Stimulated activated CD8-positive, alpha-beta memory T cell treated with anti-CD3 and anti-CD28 coated beads, Interleukin-4, amount 100 ng/mL, for 24 hours (primary cell): ENCODE measurements around the gene RASA4B.
"Not testable (repeated sequence)": the region's sequence is repeated elsewhere in the genome, so short reads cannot be mapped to it uniquely, and the experiment has no call there.

ENCODE experiments used
- DNase-seq: peaks from one replicate; pipeline ENCODE4 v3.0.0-alpha.2; 2020; ENCODE audit warnings: low read depth

RASA4B gene

DNA sequence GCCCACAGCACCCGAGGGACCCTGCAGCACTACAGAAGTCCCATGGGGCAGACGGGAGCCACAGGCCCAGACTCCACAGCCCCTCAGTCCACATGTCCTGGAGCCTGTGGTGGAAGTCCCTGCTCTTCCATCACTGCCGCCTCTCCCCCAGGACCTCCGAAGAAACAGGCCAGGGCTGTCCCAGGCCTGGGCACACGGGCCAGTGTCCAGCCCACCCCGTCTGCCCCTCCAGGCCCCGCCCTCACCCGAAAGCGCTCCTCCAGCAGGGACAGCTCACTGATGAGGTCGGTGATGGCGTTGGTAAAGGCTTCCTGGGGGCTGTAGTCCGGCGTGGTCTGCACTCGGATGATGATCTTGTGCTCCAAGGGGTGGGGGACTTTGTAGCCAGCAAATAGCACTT is 43.5 kb downstream of the RASA4B start:
- DNase-seq: not testable (repeated sequence)

GRCh38 chr7:102473271-102473991 is 44.1 kb downstream of the RASA4B start:
- no peak for DNase-seq

- no peak for DNase-seq
Measured at GRCh38 chr7:102472126-102473041, 45.2 kb downstream of the RASA4B start.

DNA sequence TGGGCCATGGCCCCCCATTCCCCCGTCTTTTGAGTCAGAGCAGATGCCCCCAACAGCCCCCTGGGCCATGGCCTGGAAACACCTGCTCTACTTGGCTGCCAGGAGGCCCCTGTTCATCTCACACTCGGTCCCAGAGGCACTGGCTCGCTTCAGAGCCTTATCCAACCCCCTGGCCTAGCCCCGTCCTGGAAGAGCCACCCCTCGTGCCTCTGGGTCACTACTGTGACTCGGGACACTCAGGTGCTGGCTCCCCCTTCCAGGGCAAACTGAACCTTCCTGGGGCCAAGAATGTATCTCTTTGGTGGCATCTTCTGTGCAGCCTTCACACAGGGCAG is 45.8 kb downstream of the RASA4B start:
- no peak for DNase-seq

GRCh38 chr7:102469972-102470825 is 47.4 kb downstream of the RASA4B start:
- DNase-seq: no peak

DNA sequence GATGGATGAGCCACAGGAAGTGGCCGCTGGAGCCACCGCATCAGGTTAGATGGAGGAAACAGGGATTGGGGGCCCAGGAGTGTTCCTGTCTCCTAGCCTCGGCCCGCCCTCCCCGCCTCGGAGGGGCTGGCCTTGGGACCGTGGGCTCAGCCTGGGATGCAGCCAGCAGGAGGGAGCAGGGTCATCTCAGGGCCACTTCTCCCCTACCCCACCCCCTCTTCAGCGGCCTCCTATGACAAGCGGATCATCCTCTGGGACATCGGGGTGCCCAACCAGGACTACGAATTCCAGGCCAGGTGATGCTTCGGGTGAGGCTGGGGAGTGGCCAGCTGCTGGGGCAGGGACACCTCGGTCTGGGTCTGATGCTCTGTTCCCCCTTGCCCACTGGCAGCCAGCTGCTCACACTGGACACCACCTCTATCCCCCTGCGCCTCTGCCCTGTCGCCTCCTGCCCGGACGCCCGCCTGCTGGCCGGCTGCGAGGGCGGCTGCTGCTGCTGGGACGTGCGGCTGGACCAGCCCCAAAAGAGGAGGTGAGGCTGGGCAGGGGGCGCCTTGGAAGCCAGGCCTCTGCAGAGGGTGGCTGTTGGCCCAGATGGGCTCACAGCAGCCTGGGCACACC is 48.1 kb downstream of the RASA4B start:
- no peak for DNase-seq

GRCh38 chr7:102468478-102469350 is 48.9 kb downstream of the RASA4B start:
- no peak for DNase-seq

GRCh38 chr7:102467581-102468477 is 49.7 kb downstream of the RASA4B start:
- DNase-seq: no peak

DNA sequence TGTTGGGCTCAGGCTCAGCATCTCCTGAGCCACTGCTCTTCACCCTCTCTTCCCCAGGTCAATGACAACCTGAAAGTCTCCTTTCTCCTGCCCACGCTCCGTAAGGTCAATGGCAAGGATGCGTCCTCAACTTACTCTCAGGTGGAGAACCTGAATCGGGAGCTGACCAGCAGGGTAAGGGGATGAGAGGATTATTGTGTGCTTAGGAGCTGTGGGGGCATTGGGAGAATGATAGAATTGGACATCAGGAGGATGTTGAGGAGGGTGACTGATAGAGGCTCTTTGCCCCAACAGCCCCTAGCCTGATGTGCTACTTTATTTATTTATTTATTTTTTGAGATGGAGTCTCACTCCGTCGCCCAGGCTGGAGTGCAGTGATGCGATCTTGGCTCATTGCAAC is 51.5 kb downstream of the RASA4B start:
- DNase-seq: no peak

- DNase-seq: peak; percentile 96
Measured at GRCh38 chr7:102464577-102465280, 52.8 kb downstream of the RASA4B start, which contains the start of the genes ALKBH4 and LRWD1. TSS of gene ALKBH4 (minus strand) at chr7:102464863. CDS start at chr7:102464836, 27 bp downstream. TSS of gene LRWD1 (plus strand) at chr7:102464984. CDS start at chr7:102465081, 97 bp downstream.

GRCh38 chr7:102463841-102464576 is 53.6 kb downstream of the RASA4B start:
- no peak for DNase-seq

DNA sequence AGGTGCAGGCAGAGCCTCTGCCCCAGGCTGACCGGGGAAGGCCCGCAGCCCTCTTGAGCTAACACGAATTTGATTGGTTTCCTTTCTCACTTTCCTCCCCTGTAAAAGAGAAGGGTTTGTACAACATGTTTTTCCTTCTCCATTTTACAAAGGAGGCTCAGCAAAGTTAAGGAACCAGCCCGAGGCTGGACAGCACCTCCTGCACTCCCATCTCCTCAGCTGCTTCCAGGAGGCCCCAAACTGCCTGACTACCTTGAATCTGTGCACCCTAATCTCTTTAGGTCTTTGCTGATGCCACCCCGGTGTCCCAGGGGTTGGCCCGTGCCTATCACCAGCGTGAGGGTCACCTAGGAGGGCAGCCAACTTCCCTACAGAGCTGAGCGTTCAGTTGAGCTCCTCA is 57.1 kb downstream of the RASA4B start:
- DNase-seq: no peak

DNA sequence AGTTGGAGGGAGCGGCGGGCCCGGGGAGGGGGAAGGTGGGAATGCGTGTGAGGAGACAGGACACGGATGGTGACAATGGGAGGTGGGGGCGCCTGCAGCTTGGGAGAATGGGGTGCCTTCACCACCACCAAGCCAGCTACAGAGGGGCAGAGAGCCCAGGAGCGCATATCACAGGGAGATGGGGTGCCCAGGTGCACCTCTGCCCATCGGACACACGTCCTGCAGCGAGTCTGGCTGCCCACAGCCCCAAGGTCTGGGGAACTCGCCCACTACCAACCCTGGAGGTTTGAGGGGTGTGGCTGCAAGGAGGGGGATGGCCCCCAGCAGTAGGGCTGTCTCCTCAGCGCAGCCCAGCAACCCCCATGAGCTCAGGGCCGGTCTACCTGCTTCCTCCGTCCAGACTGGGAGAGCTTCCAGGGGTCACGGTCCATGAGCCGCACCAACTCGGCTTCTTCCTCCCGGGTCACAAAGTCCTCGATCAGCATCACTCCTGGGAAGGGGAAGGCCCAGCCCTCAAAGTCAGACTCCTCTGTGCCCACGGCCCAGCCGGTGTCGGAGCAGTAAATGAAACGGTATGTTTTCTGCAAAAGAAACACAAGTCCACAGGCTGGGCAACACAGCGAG is 58.2 kb downstream of the RASA4B start:
- no peak for DNase-seq

DNA sequence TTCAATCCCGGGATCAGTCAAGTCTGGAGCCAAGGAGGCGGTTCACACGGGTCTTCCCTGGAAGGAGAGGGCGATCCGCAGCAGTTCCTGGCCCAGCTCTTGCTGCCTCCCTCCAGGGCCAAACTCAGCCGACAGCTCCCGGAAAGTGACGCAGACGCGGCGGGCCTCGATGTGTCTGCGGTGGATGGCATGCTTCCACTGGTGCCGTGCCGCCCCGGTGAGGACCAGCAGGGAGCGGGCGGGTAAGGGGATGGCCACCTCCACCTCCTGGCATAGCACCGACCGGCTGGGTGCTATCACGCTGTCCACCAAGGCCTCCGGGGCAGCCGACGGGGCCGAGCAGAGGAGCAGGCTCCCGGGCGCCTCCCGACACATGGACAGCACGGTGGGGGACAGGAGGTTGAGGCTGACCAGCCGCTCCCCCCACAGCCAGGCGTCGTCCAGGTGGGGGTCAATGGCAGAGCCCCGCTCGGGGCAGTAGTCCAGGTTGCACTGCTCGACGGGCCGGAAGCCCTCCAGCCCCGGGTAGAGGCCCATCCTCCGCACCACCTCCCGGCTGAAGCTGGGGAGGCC is 60.1 kb downstream of the RASA4B start:
- DNase-seq: no peak

- DNase-seq: no peak
Measured at GRCh38 chr7:102456327-102456726, 61.2 kb downstream of the RASA4B start.

GRCh38 chr7:102455596-102455995 is 62.0 kb downstream of the RASA4B start:
- DNase-seq: no peak

GRCh38 chr7:102454932-102455331 is 62.6 kb downstream of the RASA4B start:
- DNase-seq: not testable (repeated sequence)
